ENCODE measurements around the gene NFAT5. TPM values are rescaled to one million over a fixed set of nuclear protein-coding genes. Genes with fewer than 3 reads are reported as not detected.

Gene NFAT5
- polyA plus RNA-seq, 3 donors from 2014 or later: 5.4 to 17.5 (median 7.9) TPM

DNA sequence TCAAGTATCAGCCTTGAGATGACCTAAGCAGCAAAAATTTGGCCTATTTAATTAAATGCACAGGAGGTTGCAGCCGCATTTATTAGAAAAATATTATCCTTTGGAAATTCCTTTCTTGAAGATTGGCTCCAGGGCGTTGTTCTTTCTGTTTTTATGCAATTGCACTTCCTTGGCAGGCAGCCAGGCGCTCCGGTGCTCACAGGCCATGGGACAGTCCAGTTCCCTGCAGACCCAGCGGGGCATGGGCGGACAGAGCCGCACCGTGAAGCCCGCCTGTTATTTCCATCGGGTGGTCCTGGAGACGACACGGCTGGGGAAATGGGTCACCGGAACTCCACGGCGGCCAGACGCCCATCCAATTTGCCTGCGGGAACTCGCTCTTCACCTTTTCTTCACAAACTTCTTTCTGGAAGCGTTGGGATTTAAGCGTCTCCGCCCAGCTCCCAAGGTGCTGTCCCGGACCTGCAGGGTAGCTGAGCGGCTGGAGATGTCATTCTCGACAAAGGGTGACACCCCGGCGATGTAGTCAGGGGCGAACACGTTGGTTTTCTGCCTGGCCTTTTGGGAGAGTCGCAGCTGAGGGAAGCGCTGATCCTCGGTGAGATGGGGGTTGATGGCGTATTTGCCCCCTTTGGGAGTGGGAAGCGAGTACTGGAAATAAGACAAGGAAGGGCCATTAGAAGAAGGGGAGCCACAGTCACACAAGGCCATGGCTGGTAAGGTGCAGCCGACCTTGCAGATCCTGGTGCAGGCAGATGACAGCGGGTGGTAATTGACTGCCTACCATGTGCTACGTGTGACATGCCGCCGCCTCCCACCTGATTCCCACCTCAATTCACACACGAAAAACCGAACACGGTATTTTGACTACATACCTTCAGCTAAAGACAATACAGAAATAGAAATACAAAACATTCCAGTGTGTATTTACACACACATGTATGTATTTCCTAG is 176.5 kb downstream of the NFAT5 start:
- H3K9me3 Mint-ChIP-seq: no peaks in the 10 kb centered on the region
- H3K4me1 Mint-ChIP-seq: no peaks in the 10 kb centered on the region
- DNase-seq: no peak
- H3K27me3 Mint-ChIP-seq (ENCODE audit: low read depth in 3 of 3): no peaks in the 10 kb centered on the region
- peaks cover 10 to 37% (median 21%) of the 10 kb centered on the region in 3 donors for H3K36me3 Mint-ChIP-seq
- H3K4me3 Mint-ChIP-seq: no peak overlapping the region
- H3K27ac Mint-ChIP-seq: peak overlapping the region in 1 of 6 donors; percentile 9

DNA sequence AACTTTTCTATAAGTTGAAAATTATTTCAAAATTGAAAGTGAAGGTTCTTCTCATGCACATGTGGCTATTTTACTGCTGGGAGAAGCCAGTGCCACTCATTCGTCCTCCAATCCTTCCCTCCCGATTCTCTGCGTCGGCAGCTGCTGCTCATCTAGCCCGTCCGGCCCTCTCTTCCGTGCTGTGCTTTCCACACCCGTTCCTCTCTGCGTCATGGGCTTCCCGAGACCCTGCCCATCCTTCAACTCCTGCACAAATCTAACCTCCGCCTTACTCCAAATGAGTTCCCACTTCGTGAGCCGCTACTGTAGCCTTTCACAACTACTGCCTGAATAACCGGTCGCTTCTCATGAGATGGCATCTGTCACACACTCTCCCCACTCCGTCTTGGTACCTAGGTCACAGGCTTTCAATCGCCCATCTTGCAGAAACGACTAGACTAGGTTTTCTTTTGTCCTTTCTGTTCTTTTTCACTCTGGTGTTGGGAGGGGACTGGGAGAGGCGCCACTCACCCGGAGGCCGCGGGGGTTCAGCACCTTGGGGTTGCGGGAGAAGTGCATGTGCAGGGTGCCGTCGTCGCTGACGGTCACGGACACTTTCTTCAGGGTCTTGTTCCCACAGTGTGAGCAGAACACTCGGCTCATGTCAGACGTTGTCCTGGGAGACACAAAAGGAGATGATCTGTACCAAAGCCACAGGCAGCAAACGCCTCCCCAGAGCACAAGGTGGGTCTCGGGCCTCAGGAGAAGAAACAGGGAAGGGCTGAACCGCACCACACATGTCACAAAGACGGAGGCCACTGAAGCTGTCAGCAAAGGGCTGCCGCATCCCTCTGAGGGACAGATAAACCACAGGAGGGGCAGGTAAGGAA is 178.8 kb downstream of the NFAT5 start:
- no peaks in the 10 kb centered on the region for H3K9me3 Mint-ChIP-seq
- no peak overlapping the region for H3K4me3 Mint-ChIP-seq
- peaks cover 24 to 57% (median 31%) of the 10 kb centered on the region in 3 donors for H3K36me3 Mint-ChIP-seq
- no peak overlapping the region for H3K27ac Mint-ChIP-seq
- DNase-seq: no peak
- no peaks in the 10 kb centered on the region for H3K27me3 Mint-ChIP-seq (ENCODE audit: low read depth in 3 of 3)
- H3K4me1 Mint-ChIP-seq: no peaks in the 10 kb centered on the region

DNA sequence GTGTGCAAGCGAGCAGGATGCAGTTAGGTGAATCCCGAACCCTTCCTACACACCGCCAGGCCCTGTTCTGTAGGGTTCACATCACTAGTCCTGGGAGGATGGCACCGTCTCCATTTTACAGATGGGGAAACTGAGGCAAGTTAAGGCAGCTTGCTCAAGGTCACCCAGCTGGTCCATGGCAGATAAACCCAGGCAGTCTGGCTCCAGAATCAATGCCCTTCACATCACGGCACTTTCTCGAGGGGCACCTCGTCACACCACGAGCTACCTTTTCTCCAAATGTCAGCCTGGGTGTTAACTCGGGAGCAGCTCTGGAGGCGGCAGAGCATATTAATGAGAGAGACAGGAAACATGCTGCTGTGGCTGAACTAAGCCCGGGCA is 179.5 kb downstream of the NFAT5 start:
- Mint-ChIP-seq H3K9me3 (no peaks in the 10 kb centered on the region), H3K27ac (no peak overlapping the region), H3K4me3 (no peak overlapping the region)

DNA sequence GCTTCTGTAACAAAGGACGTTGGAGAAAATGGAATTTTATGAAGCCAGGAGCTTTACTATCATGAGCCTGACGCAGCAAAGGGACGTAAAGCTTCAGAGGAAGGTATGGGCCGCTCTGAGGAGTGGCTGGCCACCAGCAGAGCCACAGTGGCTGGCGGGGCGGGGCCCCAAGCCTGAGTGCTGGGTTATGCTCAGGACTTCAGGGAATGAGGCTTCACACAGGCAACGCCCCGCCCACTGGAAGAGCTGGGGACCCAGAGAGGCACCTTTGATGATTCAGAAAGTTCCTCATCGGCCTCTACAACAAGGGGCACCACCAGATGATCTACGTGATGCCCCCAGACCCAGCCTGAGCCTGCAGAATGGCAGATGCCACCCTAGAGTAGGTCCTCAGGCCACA is 180.2 kb downstream of the NFAT5 start:
- no peak overlapping the region for H3K4me3 Mint-ChIP-seq
- no peak for DNase-seq
- no peak overlapping the region for H3K27ac Mint-ChIP-seq
- H3K9me3 Mint-ChIP-seq: no peaks in the 10 kb centered on the region
- peaks cover 24 to 60% (median 27%) of the 10 kb centered on the region in 3 donors for H3K36me3 Mint-ChIP-seq
- H3K27me3 Mint-ChIP-seq (ENCODE audit: low read depth in 3 of 3): no peaks in the 10 kb centered on the region
- no peaks in the 10 kb centered on the region for H3K4me1 Mint-ChIP-seq

More for the DNA sequence above, 179.5 kb downstream of the NFAT5 start:
- DNase-seq: no peak
- Mint-ChIP-seq H3K4me1 (no peaks in the 10 kb centered on the region), H3K36me3 (peaks cover 24 to 57% (median 30%) of the 10 kb centered on the region in 3 donors), H3K27me3 (ENCODE audit: low read depth in 3 of 3) (no peaks in the 10 kb centered on the region)

DNA sequence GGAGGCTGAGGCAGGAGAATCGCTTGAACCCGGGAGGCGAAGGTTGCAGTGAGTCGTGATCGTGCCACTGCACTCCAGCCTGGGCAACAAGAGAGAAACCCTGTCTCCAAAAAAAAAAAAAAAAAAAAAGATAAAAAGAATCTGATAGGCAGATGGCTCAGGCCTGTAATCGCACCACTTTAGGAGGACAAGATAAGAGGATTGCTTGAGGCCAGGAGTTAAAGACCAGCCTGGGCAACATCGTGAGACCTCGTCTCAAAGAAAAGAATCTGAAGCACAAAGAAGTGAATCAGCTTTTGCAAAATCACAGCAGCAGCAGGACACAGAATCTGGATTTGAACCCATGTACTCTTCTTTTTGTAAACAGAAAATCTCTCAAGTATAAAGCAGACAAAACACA is 181.3 kb downstream of the NFAT5 start:
- Mint-ChIP-seq H3K27me3 (ENCODE audit: low read depth in 3 of 3) (no peaks in the 10 kb centered on the region), H3K4me1 (peaks cover 1 to 2% of the 10 kb centered on the region in 2 donors), H3K36me3 (peaks cover 24 to 53% (median 24%) of the 10 kb centered on the region in 3 donors), H3K9me3 (no peaks in the 10 kb centered on the region), H3K4me3 (no peak overlapping the region), H3K27ac (peak overlapping the region in 1 of 6 donors; percentile 59)
- no peak for DNase-seq

DNA sequence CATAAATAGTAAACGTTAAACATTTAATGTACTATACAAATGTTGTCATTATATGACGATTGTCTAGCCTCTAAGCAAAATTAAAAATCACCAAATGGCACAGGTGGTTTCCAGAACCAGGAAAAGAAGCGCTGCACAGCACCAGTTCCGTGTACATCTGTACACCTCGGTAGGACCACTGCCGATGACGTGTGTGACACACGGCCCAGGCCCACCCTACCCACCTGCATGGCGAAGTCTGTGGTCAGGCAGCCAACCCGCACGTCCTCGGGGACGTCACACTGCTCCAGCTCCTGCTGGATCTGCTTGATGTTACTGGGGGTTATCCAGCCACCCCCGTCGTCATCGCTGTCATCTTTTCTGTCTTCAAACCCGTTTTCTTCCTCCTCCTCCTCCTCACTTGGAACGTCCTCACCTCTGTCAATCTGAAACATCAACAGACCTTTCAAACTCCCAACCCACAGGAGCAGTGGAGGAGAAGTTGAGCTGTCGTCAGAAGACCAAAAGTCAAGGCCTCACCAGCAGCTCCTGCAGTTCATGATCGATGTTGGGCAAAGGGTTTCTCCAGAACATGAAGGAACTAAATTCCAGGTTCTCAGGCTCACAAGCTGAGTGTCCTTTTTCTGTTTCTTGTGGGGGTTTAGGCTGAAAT is 183.1 kb downstream of the NFAT5 start:
- Mint-ChIP-seq H3K36me3 (peaks cover 19 to 36% (median 21%) of the 10 kb centered on the region in 3 donors), H3K4me3 (no peak overlapping the region), H3K27ac (no peak overlapping the region)

DNA sequence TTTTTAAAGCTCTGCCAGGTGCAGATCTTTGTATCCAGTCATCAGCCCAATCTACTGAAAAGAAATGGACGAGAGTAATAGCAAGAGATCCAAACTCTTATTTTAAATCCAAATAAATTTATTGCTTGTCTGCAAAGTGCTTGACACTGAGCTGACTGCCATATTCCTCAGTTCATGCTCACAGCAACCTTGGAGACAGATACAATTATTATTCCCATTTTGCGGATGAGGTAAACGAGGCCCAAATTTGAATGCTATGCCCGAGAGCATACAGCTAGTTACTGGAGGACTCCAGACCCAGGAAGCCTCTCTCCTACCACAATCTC is 188.3 kb downstream of the NFAT5 start:
- peaks cover 4 to 10% (median 6%) of the 10 kb centered on the region in 3 donors for H3K36me3 Mint-ChIP-seq
- peak overlapping the region; percentile 35 to 99 (median 96) for H3K27ac Mint-ChIP-seq
- no peaks in the 10 kb centered on the region for H3K9me3 Mint-ChIP-seq
- peaks cover 8 to 17% (median 10%) of the 10 kb centered on the region in 3 donors for H3K27me3 Mint-ChIP-seq (ENCODE audit: low read depth in 3 of 3)
- peaks cover 30 to 33% of the 10 kb centered on the region in 2 donors for H3K4me1 Mint-ChIP-seq
- peak overlapping the region; percentile 99 to 100 (median 100) for H3K4me3 Mint-ChIP-seq
- no peak for DNase-seq

More for the DNA sequence above, 183.1 kb downstream of the NFAT5 start:
- Mint-ChIP-seq H3K9me3 (no peaks in the 10 kb centered on the region), H3K27me3 (ENCODE audit: low read depth in 3 of 3) (no peaks in the 10 kb centered on the region), H3K4me1 (peaks cover 17% of the 10 kb centered on the region in 2 donors)
- DNase-seq: no peak

Other genes starting within 250 kb of the NFAT5 start
- gene PDF, start 235.4 kb upstream of the NFAT5 start, polyA plus RNA-seq: 1 to 10 TPM; 6.3 to 10.0 (median 6.3) TPM
- gene COG8, start 226.4 kb upstream of the NFAT5 start, polyA plus RNA-seq: 10 to 100 TPM; 36.6 to 52.0 (median 44.4) TPM
- gene NIP7, start 226.2 kb upstream of the NFAT5 start, polyA plus RNA-seq: 10 to 100 TPM; 13.0 to 24.9 (median 23.2) TPM
- not detected for gene TMED6, start 214.2 kb upstream of the NFAT5 start, polyA plus RNA-seq
- 10 to 100 TPM; 10.8 to 25.2 (median 17.0) TPM for gene TERF2, start 180.0 kb upstream of the NFAT5 start, polyA plus RNA-seq
- gene CYB5B, start 141.3 kb upstream of the NFAT5 start, polyA plus RNA-seq: 100 to 1,000 TPM; 210 to 235 (median 233) TPM
- 10 to 100 TPM; 12.8 to 14.6 (median 13.3) TPM for gene NQO1, start 160.6 kb downstream of the NFAT5 start, polyA plus RNA-seq
- gene NOB1, start 189.0 kb downstream of the NFAT5 start, polyA plus RNA-seq: 10 to 100 TPM; 16.9 to 34.2 (median 24.8) TPM
- gene WWP2, start 196.4 kb downstream of the NFAT5 start, polyA plus RNA-seq: 10 to 100 TPM; 19.0 to 67.9 (median 29.3) TPM

All from immature natural killer cell (primary cell).